ENCODE results near the gene GPX6. TPM values are rescaled to one million over a fixed set of nuclear protein-coding genes. Genes with fewer than 3 reads are reported as not detected.

GPX6 gene
- total and polyA plus RNA-seq, 2 experiments from 2014 or later, result not detected

DNA sequence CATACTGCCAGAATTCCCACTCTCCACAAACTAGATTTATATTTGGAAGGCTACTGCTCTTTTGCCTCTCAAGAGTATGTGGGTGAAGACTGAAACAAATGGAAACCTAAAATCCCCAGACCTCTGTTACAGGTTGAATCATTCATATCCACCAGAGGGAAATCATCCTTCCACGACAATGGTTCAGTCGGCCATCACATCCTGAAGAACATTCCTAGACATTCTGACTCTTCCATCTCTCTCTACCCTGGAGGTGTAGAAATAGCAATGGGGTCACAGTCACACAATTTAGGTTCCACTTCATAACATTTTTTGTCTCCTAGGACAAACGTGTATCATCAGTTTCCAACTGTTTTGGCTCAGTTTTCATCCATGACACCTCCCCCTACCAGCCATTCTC is 18.7 kb upstream of the GPX6 start:
- Histone ChIP-seq H3K9me3 (ENCODE audit: low read depth) (no peaks in the 10 kb centered on the region), H3K27me3 (no peaks in the 10 kb centered on the region), H3K4me1 (ENCODE audit: low read depth) (peaks cover 11% of the 10 kb centered on the region), H3K36me3 (no peaks in the 10 kb centered on the region), H3K4me3 (no peak overlapping the region), H3K27ac (no peak overlapping the region)
- TF ChIP-seq, protein P1, sequence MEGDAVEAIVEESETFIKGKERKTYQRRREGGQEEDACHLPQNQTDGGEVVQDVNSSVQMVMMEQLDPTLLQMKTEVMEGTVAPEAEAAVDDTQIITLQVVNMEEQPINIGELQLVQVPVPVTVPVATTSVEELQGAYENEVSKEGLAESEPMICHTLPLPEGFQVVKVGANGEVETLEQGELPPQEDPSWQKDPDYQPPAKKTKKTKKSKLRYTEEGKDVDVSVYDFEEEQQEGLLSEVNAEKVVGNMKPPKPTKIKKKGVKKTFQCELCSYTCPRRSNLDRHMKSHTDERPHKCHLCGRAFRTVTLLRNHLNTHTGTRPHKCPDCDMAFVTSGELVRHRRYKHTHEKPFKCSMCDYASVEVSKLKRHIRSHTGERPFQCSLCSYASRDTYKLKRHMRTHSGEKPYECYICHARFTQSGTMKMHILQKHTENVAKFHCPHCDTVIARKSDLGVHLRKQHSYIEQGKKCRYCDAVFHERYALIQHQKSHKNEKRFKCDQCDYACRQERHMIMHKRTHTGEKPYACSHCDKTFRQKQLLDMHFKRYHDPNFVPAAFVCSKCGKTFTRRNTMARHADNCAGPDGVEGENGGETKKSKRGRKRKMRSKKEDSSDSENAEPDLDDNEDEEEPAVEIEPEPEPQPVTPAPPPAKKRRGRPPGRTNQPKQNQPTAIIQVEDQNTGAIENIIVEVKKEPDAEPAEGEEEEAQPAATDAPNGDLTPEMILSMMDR (IDR thresholded peaks at IDR 0.05; ENCODE audit: low read depth, low read length), result no peak
- DNase-seq (ENCODE audit: low read depth in 1 of 2, low spot score in 1 of 2), result no peak

GRCh38 chr6:28531479-28532128 is 16.0 kb upstream of the GPX6 start:
- no peaks in the 10 kb centered on the region for H3K27me3 ChIP-seq
- H3K9me3 ChIP-seq (ENCODE audit: low read depth), result no peaks in the 10 kb centered on the region
- H3K36me3 ChIP-seq, result no peaks in the 10 kb centered on the region
- H3K4me1 ChIP-seq (ENCODE audit: low read depth), result peaks cover 23% of the 10 kb centered on the region
- TF ChIP-seq, protein P1 (IDR thresholded peaks at IDR 0.05; ENCODE audit: low read depth, low read length), result no peak
- DNase-seq (ENCODE audit: low read depth in 1 of 2, low spot score in 1 of 2), result no peak
- no peak overlapping the region for H3K27ac ChIP-seq
- H3K4me3 ChIP-seq, result no peak overlapping the region

DNA sequence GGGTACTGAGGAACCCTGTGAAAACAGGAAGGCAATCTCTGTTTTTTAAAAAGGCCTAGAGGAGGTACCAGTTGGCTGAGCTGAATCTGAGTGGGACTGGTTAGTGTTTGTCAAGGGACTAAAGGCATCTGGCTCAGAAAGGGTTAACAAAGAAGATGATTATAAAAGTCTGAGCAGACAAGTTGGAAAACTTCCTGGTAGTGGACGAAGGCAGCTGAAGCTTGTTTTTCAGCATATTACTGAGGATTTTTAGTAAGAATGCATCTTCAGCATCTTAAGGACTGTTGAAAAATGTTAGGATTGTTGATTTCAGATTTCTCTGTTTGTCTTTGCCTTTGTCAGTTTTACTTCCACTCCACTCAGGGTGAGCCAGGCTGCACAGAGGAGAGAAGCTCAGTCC is 15.2 kb upstream of the GPX6 start:
- peaks cover 23% of the 10 kb centered on the region for H3K4me1 ChIP-seq (ENCODE audit: low read depth)
- TF ChIP-seq, protein P1 (IDR thresholded peaks at IDR 0.05; ENCODE audit: low read depth, low read length), result no peak
- no peaks in the 10 kb centered on the region for H3K36me3 ChIP-seq
- no peak overlapping the region for H3K4me3 ChIP-seq
- DNase-seq (ENCODE audit: low read depth in 1 of 2, low spot score in 1 of 2), result no peak
- no peaks in the 10 kb centered on the region for H3K9me3 ChIP-seq (ENCODE audit: low read depth)
- H3K27me3 ChIP-seq, result no peaks in the 10 kb centered on the region
- no peak overlapping the region for H3K27ac ChIP-seq

GRCh38 chr6:28525496-28526039 is 10.0 kb upstream of the GPX6 start, which contains the start of gene GPX5:
GPX5 (plus strand) TSS chr6:28525881; CDS start chr6:28526014, 133 bp downstream.
- Histone ChIP-seq H3K27me3 (no peaks in the 10 kb centered on the region), H3K9me3 (ENCODE audit: low read depth) (no peaks in the 10 kb centered on the region), H3K27ac (no peak within 1 kb of the TSS), H3K36me3 (no peaks in the 10 kb centered on the region), H3K4me1 (ENCODE audit: low read depth) (peaks cover 31% of the 10 kb centered on the region), H3K4me3 (no peak within 1 kb of the TSS)
- TF ChIP-seq, protein P1 (IDR thresholded peaks at IDR 0.05; ENCODE audit: low read depth, low read length), result no peak
- peak in 1 of 2 donors; percentile 6 for DNase-seq (ENCODE audit: low read depth in 1 of 2, low spot score in 1 of 2)

DNA sequence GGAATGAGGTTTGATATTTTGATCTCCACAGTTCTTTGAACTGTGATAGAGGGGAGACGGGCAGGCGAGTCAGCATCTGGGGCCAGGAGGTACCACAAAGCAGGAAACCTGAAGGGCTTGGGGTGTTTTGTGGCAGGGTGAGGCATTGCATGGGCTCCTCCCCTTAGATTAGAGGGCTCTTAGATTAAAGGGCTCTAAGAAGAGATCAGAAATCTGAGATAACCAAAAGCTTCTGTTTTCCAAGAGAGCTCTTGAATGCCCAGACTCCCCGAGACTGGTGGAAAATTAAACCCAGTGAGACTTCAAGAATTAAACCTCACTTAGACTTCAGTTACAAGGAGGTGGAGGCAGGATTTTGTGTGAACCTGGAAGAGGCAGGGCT is 7.6 kb upstream of the GPX6 start:
- no peak for DNase-seq (ENCODE audit: low read depth in 1 of 2, low spot score in 1 of 2)
- peaks cover 16% of the 10 kb centered on the region for H3K4me1 ChIP-seq (ENCODE audit: low read depth)
- TF ChIP-seq, protein P1 (IDR thresholded peaks at IDR 0.05; ENCODE audit: low read depth, low read length), result no peak
- H3K27ac ChIP-seq, result peak overlapping the region; percentile 17
- no peaks in the 10 kb centered on the region for H3K36me3 ChIP-seq
- no peaks in the 10 kb centered on the region for H3K9me3 ChIP-seq (ENCODE audit: low read depth)
- H3K27me3 ChIP-seq, result no peaks in the 10 kb centered on the region
- no peak overlapping the region for H3K4me3 ChIP-seq
